Umbilical cord (tissue), 1 donor: ENCODE measurements around the gene PSKH1. TPM values are rescaled to one million over a fixed set of nuclear protein-coding genes. Genes with fewer than 3 reads are reported as not detected.

Experiments
- total RNA-seq: library from RNA; depleted of rRNA; stranded (reverse); fragments of >200 nt; gene quantifications from one replicate; pipeline ENCODE4 v1.2.3, GENCODE V29; 2014; ENCODE audit warnings: low replicate concordance; ENCODE audit not compliant: insufficient read depth

The PSKH1 gene
- total RNA-seq, 1 donor from 2014 or later, result 11.3 TPM

Other genes with a start within 250 kb of the PSKH1 start
- 0.48 TPM for gene CARMIL2, start 248.1 kb upstream of the PSKH1 start, total RNA-seq
- gene ACD, start 233.0 kb upstream of the PSKH1 start, total RNA-seq, result 11.3 TPM
- gene PARD6A, start 232.3 kb upstream of the PSKH1 start, total RNA-seq, result 1.9 TPM
- 5.1 TPM for gene ENKD1, start 226.5 kb upstream of the PSKH1 start, total RNA-seq
- gene C16orf86, start 226.4 kb upstream of the PSKH1 start, total RNA-seq, result 1.7 TPM
- 14.0 TPM for gene GFOD2, start 173.9 kb upstream of the PSKH1 start, total RNA-seq
- gene RANBP10, start 86.7 kb upstream of the PSKH1 start, total RNA-seq, result 2.4 TPM
- 0.24 TPM for gene TSNAXIP1, start 86.4 kb upstream of the PSKH1 start, total RNA-seq
- gene THAP11, start 50.9 kb upstream of the PSKH1 start, total RNA-seq, result 32.3 TPM
- 112 TPM for gene NUTF2, start 46.3 kb upstream of the PSKH1 start, total RNA-seq
- 70.1 TPM for gene CENPT, start 45.6 kb upstream of the PSKH1 start, total RNA-seq
- 79.0 TPM for gene EDC4, start 20.2 kb upstream of the PSKH1 start, total RNA-seq
- gene NRN1L, start 8.4 kb upstream of the PSKH1 start, total RNA-seq, result not detected
- gene CTRL, start 38.6 kb downstream of the PSKH1 start, total RNA-seq, result 0.48 TPM
- 29.9 TPM for gene PSMB10, start 43.6 kb downstream of the PSKH1 start, total RNA-seq
- gene LCAT, start 50.9 kb downstream of the PSKH1 start, total RNA-seq, result 22.1 TPM
- gene SLC12A4, start 75.4 kb downstream of the PSKH1 start, total RNA-seq, result 40.0 TPM
- not detected for gene DPEP3, start 87.2 kb downstream of the PSKH1 start, total RNA-seq
- 5.1 TPM for gene DPEP2, start 106.2 kb downstream of the PSKH1 start, total RNA-seq
- gene DPEP2NB, start 122.7 kb downstream of the PSKH1 start, total RNA-seq, result not detected
- gene DDX28, start 130.0 kb downstream of the PSKH1 start, total RNA-seq, result 12.3 TPM
- 5.8 TPM for gene DUS2, start 130.0 kb downstream of the PSKH1 start, total RNA-seq
- gene NFATC3, start 192.1 kb downstream of the PSKH1 start, total RNA-seq, result 22.6 TPM